T follicular helper cell (primary cell): Measurements from ENCODE around the gene CCL16.
"Not testable (repeated sequence)": the region's sequence is repeated elsewhere in the genome, so short reads cannot be mapped to it uniquely, and the experiment has no call there.

ENCODE experiments used
- DNase-seq: peaks from one replicate; pipeline ENCODE4 v3.0.0-alpha.2; 2020; ENCODE audit warnings: low read depth
- total RNA-seq, 2 experiments: gene quantifications; one replicate each; lab custom pipeline; 2026; lab: John Stamatoyannopoulos, UW

CCL16 gene, protein sequence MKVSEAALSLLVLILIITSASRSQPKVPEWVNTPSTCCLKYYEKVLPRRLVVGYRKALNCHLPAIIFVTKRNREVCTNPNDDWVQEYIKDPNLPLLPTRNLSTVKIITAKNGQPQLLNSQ
- 0 reads per million in 2 experiments for total RNA-seq

DNA sequence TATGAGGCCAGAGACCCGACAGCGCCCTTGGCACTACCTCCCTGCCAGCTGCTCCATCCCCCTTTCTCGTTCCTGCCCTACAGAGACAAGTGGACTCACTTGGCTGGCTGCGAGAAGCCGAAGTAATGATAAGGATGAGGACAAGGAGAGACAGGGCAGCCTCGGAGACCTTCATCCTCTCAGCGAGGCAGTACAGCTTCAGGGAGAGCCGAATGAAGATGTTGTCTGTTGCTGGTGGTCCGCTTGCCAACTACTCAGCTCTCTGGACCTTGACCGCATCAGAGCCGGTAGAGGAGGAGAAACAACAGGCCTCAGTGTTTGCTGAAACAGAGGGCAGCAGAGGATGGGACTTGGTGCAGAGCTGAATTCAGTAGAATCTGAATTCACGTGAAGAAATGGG, at the start of gene CCL16:
TSS of gene CCL16 (minus strand) at position 252 of the 400 bp plus-strand sequence. CDS start at position 175, 77 bp downstream.
- no peak for DNase-seq

DNA sequence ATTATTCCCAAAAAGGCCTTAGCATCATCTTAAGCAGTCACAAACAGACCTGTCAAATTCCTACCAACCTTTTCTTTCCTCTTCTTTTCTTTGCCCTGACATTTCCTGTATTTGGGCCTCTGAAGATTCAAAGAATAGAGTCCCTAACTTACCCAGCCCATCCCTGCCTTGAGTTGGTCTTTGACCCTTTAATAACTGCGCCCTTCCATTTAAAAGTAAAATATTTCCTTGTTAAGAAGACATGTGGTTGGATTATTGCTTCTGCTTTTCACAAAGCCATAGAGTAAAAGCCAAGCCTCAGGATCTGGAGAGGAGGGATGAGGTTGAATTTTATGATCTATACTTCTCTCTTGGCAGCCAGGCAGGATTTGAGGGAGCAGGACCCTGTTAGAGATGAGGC, 49.7 kb upstream of the CCL16 start:
- DNase-seq = no peak

DNA sequence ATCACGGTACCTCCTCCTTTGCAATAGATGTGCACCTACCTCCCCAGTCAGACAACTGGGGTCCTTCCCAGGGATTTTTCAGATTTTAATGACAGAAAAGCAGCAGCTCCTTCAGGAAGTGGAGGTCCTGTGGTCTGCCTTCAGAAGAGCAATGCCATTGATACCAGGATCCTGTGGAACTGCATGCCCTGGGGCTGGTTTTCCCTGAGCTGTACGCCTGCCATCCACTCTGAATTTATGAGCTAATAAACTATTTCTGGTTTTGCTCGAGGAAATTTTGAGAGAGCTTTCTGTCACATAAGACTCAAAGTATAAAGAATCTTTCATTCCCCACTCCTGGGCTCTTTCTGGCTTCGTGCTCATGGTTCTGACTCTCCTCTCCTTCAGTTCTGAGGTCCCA, 46.5 kb upstream of the CCL16 start:
- no peak for DNase-seq

DNA sequence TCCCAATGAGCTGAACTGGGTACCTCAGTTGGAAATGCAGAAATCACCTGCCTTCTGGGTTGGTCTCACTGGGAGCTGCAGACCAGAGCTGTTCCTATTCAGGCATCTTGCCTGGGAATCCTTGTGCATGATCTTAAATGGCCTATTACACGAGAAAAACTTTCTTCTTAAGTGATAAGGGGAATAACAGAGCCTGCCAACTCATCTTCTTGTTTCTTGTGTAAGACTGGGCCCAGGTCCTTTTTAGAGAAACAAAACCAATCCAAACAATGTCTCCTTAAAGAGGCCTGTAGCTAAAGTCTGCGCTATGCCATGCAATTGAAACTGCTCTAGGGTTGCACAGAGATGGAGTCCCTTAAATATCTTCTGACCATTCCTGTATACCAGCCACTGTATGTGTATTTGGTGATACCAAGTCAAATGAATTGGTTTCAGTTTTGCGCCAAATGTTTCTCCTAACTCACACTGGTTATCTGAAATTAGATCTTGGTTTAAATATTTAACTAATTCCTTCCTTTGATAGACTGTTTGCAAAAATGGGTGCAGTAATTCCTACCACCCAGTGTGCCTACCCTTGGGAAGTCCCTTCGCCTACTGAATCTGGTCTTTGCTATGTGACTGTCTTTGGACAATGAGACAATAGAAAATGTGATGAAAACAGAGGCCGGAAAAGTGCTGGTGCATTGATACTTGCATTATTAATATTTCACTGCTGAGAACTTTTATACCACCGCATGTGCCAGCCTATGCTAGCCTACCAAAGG, 43.0 kb upstream of the CCL16 start:
- no peak for DNase-seq

DNA sequence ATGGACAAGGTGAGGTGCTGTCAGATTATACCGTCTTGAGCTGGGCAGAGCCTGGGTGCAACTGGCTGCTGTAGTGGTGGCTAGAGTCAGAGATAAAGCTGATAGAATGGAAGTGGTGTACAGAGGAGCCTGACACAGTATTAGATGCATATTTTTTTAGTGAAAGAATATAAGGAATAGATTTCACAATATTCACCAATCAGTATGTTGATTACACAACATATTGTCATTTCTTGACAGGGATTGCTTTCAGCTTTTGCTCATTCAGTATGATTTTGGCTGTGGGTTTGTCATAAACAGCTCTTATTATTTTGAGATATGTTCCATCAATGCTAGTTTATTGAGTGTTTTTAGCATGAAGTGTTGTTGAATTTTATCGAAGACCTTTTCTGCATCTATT, 38.1 kb upstream of the CCL16 start:
- no peak for DNase-seq

DNA sequence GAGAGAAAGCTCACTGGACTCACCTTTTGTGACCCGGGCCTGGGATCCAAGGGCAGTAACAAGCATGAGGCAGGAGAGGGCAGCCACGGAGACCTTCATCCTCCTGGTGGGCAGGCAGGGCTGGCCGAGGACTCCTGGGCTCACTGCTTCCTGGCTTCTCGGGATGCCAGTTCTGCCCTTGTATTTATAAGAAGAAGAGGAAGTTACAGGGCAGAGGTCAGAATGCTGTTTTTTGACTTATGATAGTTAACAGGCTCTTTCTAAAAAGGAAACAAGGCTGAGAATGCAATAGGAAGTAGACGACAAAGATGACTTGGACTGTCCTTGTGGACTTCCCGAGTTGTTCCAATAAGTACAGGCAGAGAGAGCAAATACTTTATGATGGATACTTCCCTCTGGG, 36.5 kb upstream of the CCL16 start, which contains the start of gene CCL23:
TSS of gene CCL23 (minus strand) at position 174 of the 400 bp plus-strand sequence. CDS start at position 99, 75 bp downstream.
- DNase-seq = no peak

DNA sequence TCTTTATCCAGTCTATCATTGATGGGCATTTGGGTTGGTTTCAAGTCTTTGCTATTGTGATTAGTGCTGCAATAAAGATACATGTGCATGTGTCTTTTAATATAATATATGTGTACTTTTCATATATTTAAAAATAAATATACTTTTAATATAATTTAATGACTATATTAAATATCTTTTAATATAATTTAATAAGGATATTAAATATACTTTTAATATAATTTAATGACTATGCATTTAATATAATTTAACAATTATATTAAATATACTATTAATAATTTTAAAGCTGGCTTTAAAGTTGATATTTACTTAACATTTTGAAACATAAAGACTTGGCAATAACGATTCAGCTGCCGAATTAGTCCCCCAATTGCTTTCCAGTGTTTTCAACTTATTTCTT, 35.3 kb upstream of the CCL16 start:
- DNase-seq = no peak

DNA sequence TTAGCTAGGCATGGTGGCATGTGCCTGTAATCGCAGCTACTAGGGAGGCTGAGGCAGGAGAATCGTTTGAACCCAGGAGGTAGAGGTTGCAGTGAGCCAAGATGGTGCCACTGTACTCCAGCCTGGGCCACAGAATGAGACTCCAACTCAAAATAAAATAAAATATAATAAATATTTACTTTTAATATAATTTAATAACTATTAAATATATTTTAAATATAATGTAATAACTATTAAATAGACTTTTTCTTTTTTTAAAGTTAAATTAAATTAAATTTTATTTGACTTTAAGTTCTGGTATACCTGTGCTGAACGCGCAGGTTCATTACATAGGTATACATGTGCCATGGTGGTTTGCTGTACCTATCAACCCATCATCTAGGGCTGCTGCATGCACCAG, 34.6 kb upstream of the CCL16 start:
- not testable (repeated sequence) for DNase-seq

DNA sequence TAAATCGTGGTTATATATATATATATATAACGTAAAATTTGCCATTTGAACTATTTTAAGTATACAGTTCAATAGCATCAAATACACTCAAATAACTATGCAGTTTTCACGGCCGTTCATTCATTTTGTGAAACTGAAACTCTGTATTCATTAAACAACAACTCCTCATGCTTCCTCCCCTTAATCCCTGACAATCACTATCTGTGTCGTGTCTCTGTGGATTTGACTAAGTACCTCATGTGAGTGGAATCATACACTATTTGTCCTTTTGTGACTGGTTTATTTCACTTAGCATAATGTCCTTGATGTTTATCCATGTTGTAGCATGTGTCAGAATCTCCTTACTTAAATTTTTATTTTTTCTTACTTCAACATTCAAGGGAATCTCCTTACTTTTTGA, 33.6 kb upstream of the CCL16 start:
- DNase-seq = no peak

DNA sequence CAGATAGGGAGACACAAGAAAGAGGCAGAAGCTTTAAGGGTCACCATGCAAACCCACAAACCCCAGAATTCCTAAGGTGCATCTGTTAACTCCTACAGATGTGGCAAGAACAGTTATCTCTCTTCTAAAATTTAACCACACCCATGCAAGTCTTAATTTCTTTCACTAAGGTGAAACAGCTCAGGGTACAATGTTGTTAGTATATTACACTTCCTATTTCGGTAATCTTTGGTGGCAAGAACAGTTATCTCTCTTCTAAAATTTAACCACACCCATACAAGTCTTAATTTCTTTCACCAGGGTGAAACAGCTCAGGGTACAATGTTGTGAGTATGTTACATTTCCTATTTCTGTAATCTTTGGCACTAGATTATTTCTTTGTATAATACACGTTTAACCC, 29.9 kb upstream of the CCL16 start:
- no peak for DNase-seq

DNA sequence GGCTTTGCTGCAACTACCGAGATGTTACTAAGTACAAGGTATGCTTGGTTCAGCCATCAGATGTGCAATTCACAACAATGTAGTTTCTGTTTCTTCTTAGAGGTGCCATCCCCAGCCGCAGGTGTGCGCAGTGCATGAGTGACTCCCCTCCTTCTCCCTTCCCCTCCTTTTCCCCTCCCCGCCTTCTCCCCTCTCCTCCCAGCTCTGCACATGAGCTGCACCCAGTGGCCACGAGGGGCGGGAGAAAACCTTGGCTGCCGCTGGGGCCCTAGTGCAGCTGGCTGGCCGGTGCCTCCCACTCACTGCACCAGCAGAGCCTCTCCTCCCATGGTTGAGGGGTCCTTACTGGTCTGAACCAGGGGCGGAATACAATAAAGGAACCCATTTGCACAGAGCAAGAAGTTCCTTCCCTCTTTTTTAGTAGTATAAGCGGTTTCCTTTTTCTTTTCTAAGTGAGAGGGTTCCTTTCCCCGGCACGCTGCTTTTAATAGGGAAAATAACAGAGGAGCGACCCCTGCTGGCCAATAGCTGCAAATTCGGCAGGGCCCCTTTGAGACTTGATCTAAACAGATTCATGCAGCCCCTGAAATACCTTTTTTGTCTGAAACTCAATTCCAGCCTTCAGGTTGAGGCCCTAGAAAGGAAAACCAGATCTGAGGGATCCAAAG, 27.8 kb upstream of the CCL16 start:
- DNase-seq = no peak

DNA sequence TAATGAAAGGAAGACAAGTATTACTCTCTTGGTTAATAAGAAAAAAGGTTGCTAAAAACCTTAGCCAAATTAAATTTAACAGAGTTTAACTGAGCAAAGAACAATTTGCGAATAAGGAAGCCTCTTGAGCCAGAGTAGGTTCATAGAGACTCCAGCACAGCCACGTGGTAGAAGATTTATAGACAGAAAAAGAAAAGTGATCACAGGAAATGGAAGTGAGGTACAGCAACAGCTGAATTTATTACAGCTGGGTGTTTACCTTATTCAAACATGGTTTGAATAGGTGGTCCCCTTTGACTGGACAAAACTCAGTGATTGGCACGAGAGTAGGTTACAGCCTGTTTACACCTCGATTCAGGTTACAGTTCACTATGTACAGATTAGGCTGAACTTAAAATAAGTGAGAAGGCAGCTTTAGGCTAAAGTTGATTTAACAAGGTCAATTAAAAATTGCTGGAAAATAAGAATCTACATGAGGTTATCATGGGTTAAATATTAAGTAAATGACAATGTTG, 23.4 kb upstream of the CCL16 start:
- no peak for DNase-seq

DNA sequence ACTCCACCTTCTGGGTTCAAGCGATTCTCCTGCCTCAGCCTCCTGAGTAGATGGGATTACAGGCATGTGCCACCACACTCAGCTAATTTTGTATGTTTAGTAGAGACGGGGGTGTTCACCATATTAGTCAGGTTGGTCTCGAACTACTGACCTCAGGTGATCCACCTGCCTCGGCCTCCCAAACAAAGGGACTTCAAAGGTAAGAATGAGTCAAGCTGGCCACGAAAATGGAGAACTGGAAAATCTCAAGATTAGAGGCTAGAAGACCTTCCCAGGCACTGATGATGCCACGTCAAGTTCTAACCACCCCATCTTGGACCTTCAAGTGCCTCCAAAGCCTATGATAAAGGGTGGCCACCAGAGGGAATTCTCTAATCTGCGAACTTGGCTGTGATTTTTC, 21.3 kb upstream of the CCL16 start:
- DNase-seq = no peak

DNA sequence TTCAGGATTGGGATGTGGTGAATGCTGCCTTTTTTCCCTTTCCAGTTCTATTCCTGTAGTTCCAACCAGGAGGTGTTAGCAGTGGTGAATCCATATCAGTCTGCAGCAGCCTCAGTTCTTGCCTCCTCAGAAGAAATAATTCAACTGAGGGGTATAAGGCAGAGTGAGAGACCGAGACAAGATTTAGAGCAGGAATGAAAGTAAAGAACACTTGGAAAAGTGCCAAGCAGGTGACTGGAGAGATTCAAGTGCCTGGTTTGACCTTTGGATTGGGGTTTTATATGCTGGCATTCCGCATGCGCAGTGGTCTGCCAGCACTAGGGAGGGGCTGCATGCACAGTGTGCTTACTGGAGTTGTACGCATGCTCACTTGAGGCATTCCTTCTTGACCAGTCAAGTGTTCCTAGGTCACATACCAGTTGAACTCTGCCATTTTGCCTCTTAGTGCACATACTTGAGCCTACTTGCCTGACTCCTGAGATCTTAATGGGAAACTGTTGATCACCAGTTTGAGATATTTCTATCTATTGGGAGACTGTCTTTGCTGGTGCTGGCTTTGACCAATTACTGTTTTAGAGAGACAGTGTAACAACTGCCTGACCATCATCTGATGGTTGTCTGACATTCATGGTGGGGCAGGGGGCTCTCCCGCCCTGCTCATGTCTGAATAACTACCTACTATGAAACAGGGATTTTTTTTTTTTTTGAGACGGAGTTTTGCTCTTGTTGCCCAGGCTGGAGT, 20.7 kb upstream of the CCL16 start:
- no peak for DNase-seq

DNA sequence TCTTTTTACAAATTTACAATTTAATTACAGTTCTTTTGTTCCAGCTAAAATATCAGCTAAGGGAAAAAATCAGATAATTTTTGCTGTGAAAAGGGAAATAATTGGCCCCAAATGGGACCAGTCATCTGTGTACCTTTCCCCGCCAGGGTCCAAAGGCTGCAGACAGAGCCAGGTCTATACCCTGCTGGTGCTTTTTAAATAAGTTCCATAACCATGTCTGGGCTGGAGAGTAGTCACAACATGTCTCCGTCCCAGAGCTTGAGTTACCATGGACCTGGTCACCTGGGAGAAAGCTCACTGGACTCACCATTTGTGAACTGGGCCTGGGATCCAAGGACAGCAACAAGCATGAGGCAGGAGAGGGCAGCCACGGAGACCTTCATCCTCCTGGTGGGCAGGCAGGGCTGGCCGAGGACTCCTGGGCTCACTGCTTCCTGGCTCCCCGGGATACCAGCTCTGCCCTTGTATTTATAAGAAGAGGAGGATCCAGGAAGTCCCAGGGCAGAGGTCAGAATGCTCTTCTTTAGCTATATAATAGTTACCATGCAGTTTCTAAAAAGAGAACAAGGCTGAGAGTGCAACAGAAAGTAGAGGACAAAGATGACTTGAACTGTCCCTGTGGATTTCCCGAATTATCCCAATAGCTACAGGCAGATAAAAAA, 19.9 kb upstream of the CCL16 start, which contains the start of gene CCL15:
TSS of gene CCL15 (minus strand) at position 444 of the 662 bp plus-strand sequence. CDS start at position 383, 61 bp downstream.
- DNase-seq = no peak

DNA sequence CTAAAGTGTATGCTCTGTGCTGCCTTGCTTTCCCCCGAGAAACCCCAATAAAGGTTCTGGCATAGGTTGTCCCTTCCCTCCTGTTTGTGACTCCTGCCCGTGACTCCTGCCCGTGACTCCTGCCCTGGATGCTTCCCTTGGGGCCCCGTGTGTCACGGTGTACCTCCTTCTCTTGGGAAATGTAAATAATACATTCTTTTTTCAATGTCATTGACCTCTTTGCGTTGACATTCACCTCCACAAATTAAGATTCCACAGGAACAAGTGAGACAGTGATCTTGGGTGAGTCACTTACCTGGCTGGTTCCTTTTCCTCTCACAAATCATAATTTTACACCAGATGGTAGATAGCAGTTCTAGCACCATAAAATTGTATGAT, 19.4 kb upstream of the CCL16 start:
- no peak for DNase-seq

DNA sequence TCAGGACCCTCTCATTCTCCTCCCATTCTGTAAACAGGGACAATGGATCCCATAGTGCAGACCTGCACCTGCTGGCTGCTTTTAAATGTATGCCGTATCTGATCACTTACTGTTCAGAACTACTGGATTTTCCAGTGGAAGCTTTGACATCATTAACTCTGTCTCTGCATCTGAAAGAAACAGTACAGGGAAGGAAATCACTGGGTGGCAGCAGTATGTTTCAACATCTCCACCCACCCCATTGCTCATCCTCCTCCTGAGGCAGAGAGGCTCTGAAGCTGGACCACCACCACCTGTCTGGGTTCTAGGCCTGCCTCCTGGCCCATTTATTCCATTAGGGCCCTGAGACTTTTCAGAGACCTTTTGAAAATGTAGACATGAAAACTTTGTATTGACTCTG, 17.5 kb upstream of the CCL16 start:
- DNase-seq = no peak

DNA sequence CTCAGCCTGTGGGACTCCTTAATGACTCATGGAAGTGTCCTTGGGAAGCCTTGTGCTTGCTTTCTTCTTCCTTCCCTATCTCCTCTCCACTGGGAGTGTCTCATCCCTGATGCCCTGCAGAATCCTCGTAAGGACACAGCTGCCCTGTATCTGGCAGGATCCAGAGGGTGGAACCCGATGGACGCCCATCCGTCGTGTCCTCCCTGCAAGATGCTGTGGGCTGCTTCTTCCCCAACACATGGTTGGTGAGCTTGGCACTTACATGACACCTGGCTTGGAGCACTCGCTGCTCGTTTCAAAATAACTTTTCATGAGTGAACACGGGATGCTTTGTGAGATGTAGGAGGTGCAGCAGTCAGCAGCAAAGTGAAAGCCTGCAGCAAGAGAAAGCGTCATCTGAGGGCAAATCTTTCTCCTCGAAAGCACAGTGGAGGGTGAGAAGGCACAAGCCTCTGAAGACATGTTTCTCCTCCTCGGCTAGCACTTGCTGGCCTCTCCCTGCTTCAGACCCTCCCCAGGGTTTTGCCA, 16.8 kb upstream of the CCL16 start:
- DNase-seq = no peak

DNA sequence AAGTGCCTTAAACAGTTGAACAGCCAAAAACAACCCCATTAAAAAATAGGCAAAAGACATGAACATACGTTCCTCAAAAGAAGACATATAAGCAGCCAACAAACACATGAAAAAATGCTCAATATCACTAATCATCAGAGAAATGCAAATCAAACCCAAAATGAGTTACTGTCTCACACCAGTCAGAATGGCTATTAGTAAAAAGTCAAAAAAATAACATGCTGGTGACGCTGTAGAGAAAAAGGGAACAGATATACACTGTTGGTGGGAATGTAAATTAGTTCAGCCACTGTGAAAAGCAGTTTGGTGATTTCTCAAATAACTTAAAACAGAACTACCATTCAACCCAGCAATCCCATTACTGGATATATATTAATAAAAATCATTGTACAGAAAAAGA, 14.0 kb upstream of the CCL16 start:
- DNase-seq = not testable (repeated sequence)

DNA sequence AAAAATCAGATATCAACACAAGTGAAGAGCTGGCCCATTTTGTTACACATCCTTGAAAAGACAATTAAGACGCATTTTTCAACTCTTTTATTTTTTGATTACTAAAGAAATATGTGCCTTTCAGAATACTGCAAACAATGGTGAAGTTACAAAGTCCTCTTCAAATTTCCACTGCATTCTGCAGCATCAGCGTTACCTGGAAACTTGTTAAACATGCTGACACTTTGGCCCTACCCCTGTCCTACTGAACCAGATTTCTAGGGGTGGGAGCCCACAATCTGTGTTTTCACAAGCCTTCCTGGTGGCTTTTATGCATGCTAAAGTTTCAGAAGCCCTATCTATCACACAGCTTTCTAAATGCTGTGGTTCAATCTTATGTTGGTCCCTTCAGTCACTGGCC, 9.8 kb upstream of the CCL16 start:
- DNase-seq = no peak

DNA sequence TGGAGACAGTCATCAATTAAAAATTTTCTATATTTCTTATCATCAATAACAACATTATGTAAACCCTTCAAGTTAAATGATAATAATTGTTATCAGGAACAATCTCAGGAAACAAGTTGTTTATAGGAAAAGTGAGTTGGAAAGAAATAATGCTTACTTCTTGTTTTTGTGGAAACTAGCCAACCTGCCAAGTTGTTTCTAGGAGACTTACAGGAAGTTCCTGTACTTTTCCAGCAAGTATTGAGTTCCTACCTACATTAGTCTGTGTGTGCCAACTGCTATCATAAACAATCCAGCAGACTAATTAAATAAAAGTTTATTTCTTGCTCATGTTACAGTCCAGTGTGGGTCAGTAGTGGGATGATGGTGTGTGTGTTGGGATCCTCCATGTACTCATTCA, 6.9 kb upstream of the CCL16 start:
- DNase-seq = no peak
